Measurements from ENCODE around the gene SDHB. TPM values are rescaled to one million over a fixed set of nuclear protein-coding genes. Genes with fewer than 3 reads are reported as not detected.

SDHB gene
- total and polyA plus RNA-seq, 7 donors, result 190 to 452 (median 266) TPM

- no peak for ATAC-seq
- no peak overlapping the region for H3K4me3 ChIP-seq
- DNase-seq, result no peak
- no peak overlapping the region for H3K27ac ChIP-seq
- H3K27me3 ChIP-seq (ENCODE audit: insufficient read depth in 3 of 3, low read length in 2 of 3), result no peaks in the 10 kb centered on the region
- peaks cover 0 to 80% of the 10 kb centered on the region in 2 donors for H3K36me3 ChIP-seq (ENCODE audit: insufficient read depth in 1 of 2, low read depth in 1 of 2)
- intact Hi-C loops (cut with DNase I), result no loop called here
- no peaks in the 10 kb centered on the region for H3K4me1 ChIP-seq
- H3K9me3 ChIP-seq, result no peaks in the 10 kb centered on the region
- 97 to 98% (median 98%) methylated on average over 12 of the region's 12 CpGs for WGBS, 3 donors
- TF ChIP-seq CTCF (IDR thresholded peaks at IDR 0.05), result no peak
These were observed 62.3 kb downstream of the SDHB start for GRCh38 chr1:16991571-16991970.

GRCh38 chr1:16989676-16990391, 64.0 kb downstream of the SDHB start:
- ATAC-seq (no peak), DNase-seq (no peak)
- TF ChIP-seq CTCF (IDR thresholded peaks at IDR 0.05), result no peak
- no peaks in the 10 kb centered on the region for H3K4me1 ChIP-seq
- H3K9me3 ChIP-seq, result no peaks in the 10 kb centered on the region
- no peak overlapping the region for H3K27ac ChIP-seq
- H3K27me3 ChIP-seq (ENCODE audit: insufficient read depth in 3 of 3, low read length in 2 of 3), result no peaks in the 10 kb centered on the region
- peaks cover 4 to 78% of the 10 kb centered on the region in 2 donors for H3K36me3 ChIP-seq (ENCODE audit: insufficient read depth in 1 of 2, low read depth in 1 of 2)
- intact Hi-C loops (cut with DNase I), result no loop called here
- 91 to 94% (median 92%) methylated on average over 22 of the region's 22 CpGs for WGBS, 3 donors
- no peak overlapping the region for H3K4me3 ChIP-seq

- Histone ChIP-seq H3K27ac (no peak overlapping the region), H3K36me3 (ENCODE audit: insufficient read depth in 1 of 2, low read depth in 1 of 2) (peaks cover 4 to 70% of the 10 kb centered on the region in 2 donors), H3K4me1 (no peaks in the 10 kb centered on the region), H3K27me3 (ENCODE audit: insufficient read depth in 3 of 3, low read length in 2 of 3) (peaks cover 0 to 1% (median 0%) of the 10 kb centered on the region in 3 donors), H3K9me3 (no peaks in the 10 kb centered on the region), H3K4me3 (no peak overlapping the region)
- intact Hi-C loops (cut with DNase I), result no loop called here
- DNase-seq (no peak), ATAC-seq (no peak)
- TF ChIP-seq CTCF (IDR thresholded peaks at IDR 0.05), result no peak
- WGBS, 3 donors, result 91 to 95% (median 93%) methylated on average over 13 of the region's 13 CpGs
These were observed 65.6 kb downstream of the SDHB start for GRCh38 chr1:16988210-16988609.

GRCh38 chr1:16986962-16987361, 66.9 kb downstream of the SDHB start:
- no peak overlapping the region for H3K4me3 ChIP-seq
- intact Hi-C loops (cut with DNase I), result no loop called here
- ATAC-seq (no peak), DNase-seq (no peak)
- H3K27ac ChIP-seq, result no peak overlapping the region
- no peaks in the 10 kb centered on the region for H3K9me3 ChIP-seq
- H3K27me3 ChIP-seq (ENCODE audit: insufficient read depth in 3 of 3, low read length in 2 of 3), result peaks cover 0 to 3% (median 0%) of the 10 kb centered on the region in 3 donors
- no peak for TF ChIP-seq CTCF (IDR thresholded peaks at IDR 0.05)
- 75 to 80% (median 80%) methylated on average over 16 of the region's 16 CpGs for WGBS, 3 donors
- H3K4me1 ChIP-seq, result no peaks in the 10 kb centered on the region
- H3K36me3 ChIP-seq (ENCODE audit: insufficient read depth in 1 of 2, low read depth in 1 of 2), result peaks cover 4 to 62% of the 10 kb centered on the region in 2 donors

- Histone ChIP-seq H3K4me1 (no peaks in the 10 kb centered on the region), H3K4me3 (no peak overlapping the region), H3K27ac (no peak overlapping the region), H3K9me3 (no peaks in the 10 kb centered on the region), H3K36me3 (ENCODE audit: insufficient read depth in 1 of 2, low read depth in 1 of 2) (peaks cover 4 to 58% of the 10 kb centered on the region in 2 donors), H3K27me3 (ENCODE audit: insufficient read depth in 3 of 3, low read length in 2 of 3) (peaks cover 0 to 3% (median 0%) of the 10 kb centered on the region in 3 donors)
- ATAC-seq (no peak), DNase-seq (no peak)
- WGBS, 3 donors, result 87 to 89% (median 88%) methylated on average over 20 to 23 of the region's 23 CpGs
- no peak for TF ChIP-seq CTCF (IDR thresholded peaks at IDR 0.05)
- intact Hi-C loops (cut with DNase I), result no loop called here
These were observed 67.3 kb downstream of the SDHB start for GRCh38 chr1:16986560-16986959.

Data from psoas muscle (tissue), 8 donors.